Vagina (tissue), 2 donors: ENCODE measurements around the gene SLC2A4RG. TPM values are rescaled to one million over a fixed set of nuclear protein-coding genes. Genes with fewer than 3 reads are reported as not detected.
A peak's percentile ranks its signal among the peaks of the same experiment; 100 is the strongest.

Source experiments
- DNase-seq, 2 donors: peaks; one replicate each; pipeline ENCODE4 v3.0.0-alpha.2; 2017; ENCODE audit errors: extremely low spot score in 2 of 2
- H3K27ac ChIP-seq: fragments of 200-600 bp; sonication (generic); one replicate; pipeline ENCODE4 v1.5.1; 2019
- H3K27me3 ChIP-seq: fragments of 200-600 bp; sonication (generic); one replicate; pipeline ENCODE4 v1.5.1; 2019
- H3K36me3 ChIP-seq, 2 donors: fragments of 200-600 bp; sonication (generic); one replicate each; pipeline ENCODE4 v1.5.1; 2017 to 2019
- H3K4me1 ChIP-seq: fragments of 200-600 bp; sonication (generic); one replicate; pipeline ENCODE4 v1.5.1; 2019
- H3K4me3 ChIP-seq, 2 donors: fragments of 200-600 bp; sonication (generic); 1 replicate in 1 of 2; 2 replicates in 1 of 2; pipeline ENCODE4 v1.5.1; 2016 to 2019
- H3K9me3 ChIP-seq: fragments of 200-600 bp; sonication (generic); one replicate; pipeline ENCODE4 v1.5.1; 2019
- CTCF ChIP-seq, 3 experiments: fragments of 450-650 bp in 2 of 3; fragments of 200-600 bp in 1 of 3; sonication (generic) in 1 of 3; IDR thresholded peaks; one replicate each; pipeline ENCODE4 v1.5.1; 2017 to 2019; ENCODE audit warnings: antibody characterized with exemption in 3 of 3, mild to moderate bottlenecking in 2 of 3, moderate library complexity in 2 of 3
- POLR2A ChIP-seq, 2 donors: fragments of 450-650 bp; IDR thresholded peaks; one replicate each; pipeline ENCODE4 v1.6.1; 2017; ENCODE audit warnings: antibody characterized with exemption in 2 of 2, mild to moderate bottlenecking in 2 of 2, moderate library complexity in 2 of 2
- POLR2AphosphoS5 ChIP-seq, 2 donors: sonication (generic); formaldehyde crosslinking; IDR thresholded peaks; one replicate each; pipeline ENCODE4 v1.9.0; 2017; ENCODE audit warnings: antibody characterized with exemption in 2 of 2, mild to moderate bottlenecking in 2 of 2, low read depth in 1 of 2; ENCODE audit not compliant: insufficient read depth in 1 of 2
- intact Hi-C: fragments of 100-400 bp; cut with DNase I; formaldehyde crosslinking; loops from one replicate; pipeline ENCODE4 v1.15.1; 2023
- total RNA-seq: library from RNA; depleted of rRNA; stranded (reverse); fragments of >200 nt; gene quantifications from one replicate; pipeline ENCODE4 v1.2.3, GENCODE V29; 2016

The SLC2A4RG gene
- total RNA-seq, 1 donor from 2014 or later: 33.1 TPM

- H3K9me3 ChIP-seq: no peaks in the 10 kb centered on the region
- H3K4me3 ChIP-seq: no peak overlapping the region
- no peaks in the 10 kb centered on the region for H3K36me3 ChIP-seq
- intact Hi-C loops: no loop called here
- no peaks in the 10 kb centered on the region for H3K27me3 ChIP-seq
- no peak overlapping the region for H3K27ac ChIP-seq
- peaks cover 43% of the 10 kb centered on the region for H3K4me1 ChIP-seq
- DNase-seq: no peak
- TF ChIP-seq POLR2AphosphoS5 (IDR thresholded peaks at IDR 0.05; ENCODE audit: insufficient read depth in 1 of 2, low read depth in 1 of 2) (no peak), CTCF (IDR thresholded peaks at IDR 0.05) (no peak), POLR2A (IDR thresholded peaks at IDR 0.05) (no peak)
Observed at GRCh38 chr20:63695424-63696305, 43.9 kb upstream of the SLC2A4RG start.

- no peak for DNase-seq
- no peaks in the 10 kb centered on the region for H3K9me3 ChIP-seq
- H3K4me1 ChIP-seq: peaks cover 43% of the 10 kb centered on the region
- TF ChIP-seq POLR2AphosphoS5 (IDR thresholded peaks at IDR 0.05; ENCODE audit: insufficient read depth in 1 of 2, low read depth in 1 of 2) (no peak), POLR2A (IDR thresholded peaks at IDR 0.05) (no peak), CTCF (IDR thresholded peaks at IDR 0.05) (no peak)
- no peaks in the 10 kb centered on the region for H3K27me3 ChIP-seq
- H3K4me3 ChIP-seq: peak overlapping the region in 1 of 2 donors; percentile 13
- intact Hi-C loops: no loop called here
- no peaks in the 10 kb centered on the region for H3K36me3 ChIP-seq
- H3K27ac ChIP-seq: no peak overlapping the region
Observed at GRCh38 chr20:63696306-63696627, 43.3 kb upstream of the SLC2A4RG start.

GRCh38 chr20:63696628-63697356 lies 42.8 kb upstream of the SLC2A4RG start, which contains the start of gene TNFRSF6B:
Gene TNFRSF6B, plus strand, starts transcription at chr20:63696652. Its CDS starts 116 bp downstream, at chr20:63696768.
- no peak for DNase-seq
- Histone ChIP-seq H3K27ac (no peak within 1 kb of the TSS), H3K27me3 (no peaks in the 10 kb centered on the region), H3K9me3 (no peaks in the 10 kb centered on the region), H3K4me1 (peaks cover 43% of the 10 kb centered on the region), H3K36me3 (no peaks in the 10 kb centered on the region), H3K4me3 (peak within 1 kb of the TSS; percentile 9 to 13)
- intact Hi-C loops: no loop called here
- TF ChIP-seq POLR2AphosphoS5 (IDR thresholded peaks at IDR 0.05; ENCODE audit: insufficient read depth in 1 of 2, low read depth in 1 of 2) (peak in 1 of 2 donors; percentile 43), CTCF (IDR thresholded peaks at IDR 0.05) (no peak)

- H3K27ac ChIP-seq: no peak overlapping the region
- H3K4me1 ChIP-seq: peaks cover 43% of the 10 kb centered on the region
Observed at GRCh38 chr20:63697357-63697867, 42.2 kb upstream of the SLC2A4RG start.

More at GRCh38 chr20:63697357-63697867, 42.2 kb upstream of the SLC2A4RG start:
- Histone ChIP-seq H3K27me3 (no peaks in the 10 kb centered on the region), H3K9me3 (no peaks in the 10 kb centered on the region), H3K4me3 (peak overlapping the region in 1 of 2 donors; percentile 9), H3K36me3 (no peaks in the 10 kb centered on the region)
- TF ChIP-seq POLR2A (IDR thresholded peaks at IDR 0.05) (no peak), POLR2AphosphoS5 (IDR thresholded peaks at IDR 0.05; ENCODE audit: insufficient read depth in 1 of 2, low read depth in 1 of 2) (no peak), CTCF (IDR thresholded peaks at IDR 0.05) (no peak)
- intact Hi-C loops: no loop called here
- no peak for DNase-seq
